HCT116 (cell line): Measurements from ENCODE around the gene RAB31. TPM values are rescaled to one million over a fixed set of nuclear protein-coding genes. Genes with fewer than 3 reads are reported as not detected.

Experiments
- ATAC-seq: fragments of 200-7000 bp; cut with Tn5 transposase; 2 replicates; pipeline ENCODE4 v1.9.1; 2020; ENCODE audit warnings: mild to moderate bottlenecking, moderate library complexity
- BruUV-seq: library from RNA; stranded (reverse); fragments of 400-500 nt; replicated peaks from 2 replicates; lab custom pipeline; 2021; lab: Mats Ljungman, UMichigan
- CTCF ChIA-PET: fragments of 300-600 bp; sonication (Branson Sonifier 250); formaldehyde crosslinking; loops from one replicate; lab custom pipeline; 2021; ENCODE audit warnings: antibody characterized with exemption; lab: Charles Lee
- POLR2A ChIA-PET: fragments of 300-600, 350-600 bp; sonication (Branson Sonifier 250); formaldehyde crosslinking; loops from one replicate; lab custom pipeline; 2021; ENCODE audit warnings: antibody characterized with exemption; lab: Charles Lee
- RAD21 ChIA-PET, 2 experiments: fragments of 300-600 bp; sonication (Branson Sonifier 250); formaldehyde crosslinking; loops; one replicate each; lab custom pipeline; 2023; ENCODE audit warnings: low total read pairs in 2 of 2; ENCODE audit not compliant: uncharacterized antibody in 2 of 2, unreplicated experiment in 2 of 2, low non-redundant PET in 1 of 2; lab: Charles Lee
- DNase-seq: peaks from one replicate; pipeline ENCODE4 v3.0.0-alpha.2; 2010; ENCODE audit warnings: low read depth, low spot score
- H2AFZ ChIP-seq: fragments of 200-600 bp; shearing (Covaris generic), sonication (generic); 2 replicates; pipeline ENCODE4 v1.6.1; 2017; ENCODE audit warnings: low read depth, mixed run types, mixed read lengths, antibody characterized with exemption, low read length; ENCODE audit not compliant: poor library complexity, severe bottlenecking
- H3K27ac ChIP-seq: 2 replicates; pipeline ENCODE4 v1.5.1; 2012; ENCODE audit warnings: low read depth, low read length
- H3K27me3 ChIP-seq: fragments of 200-600 bp; sonication (generic); 2 replicates; pipeline ENCODE4 v1.6.1; 2016; ENCODE audit warnings: mixed run types, low read length, mixed read lengths; ENCODE audit not compliant: insufficient read depth
- H3K36me3 ChIP-seq, 2 experiments: fragments of 200-500 bp in 1 of 2; fragments of 200-600 bp in 1 of 2; sonication (Bioruptor generic) in 1 of 2; sonication (generic) in 1 of 2; 2 replicates each; pipeline versions ENCODE4 v1.5.1 to v1.6.1; 2014 to 2016; ENCODE audit warnings: low read length in 2 of 2, inconsistent platforms in 1 of 2, mixed read lengths in 1 of 2, mixed run types in 1 of 2; ENCODE audit not compliant: insufficient read depth in 2 of 2, control insufficient read depth in 1 of 2
- H3K4me1 ChIP-seq, 2 experiments: fragments of 200-600 bp in 1 of 2; sonication (generic) in 1 of 2; 2 replicates each; pipeline versions ENCODE4 v1.5.1 to v1.6.1; 2012 to 2017; ENCODE audit warnings: low read length in 2 of 2, inconsistent platforms in 1 of 2, mild to moderate bottlenecking in 1 of 2, mixed read lengths in 1 of 2, mixed run types in 1 of 2, moderate library complexity in 1 of 2; ENCODE audit not compliant: insufficient read depth in 2 of 2, control insufficient read depth in 1 of 2
- H3K4me2 ChIP-seq: fragments of 200-600 bp; sonication (generic); 2 replicates; pipeline ENCODE4 v1.6.1; 2017; ENCODE audit warnings: mixed run types, low read length, mixed read lengths
- H3K4me3 ChIP-seq, 2 experiments: fragments of 200-600 bp in 1 of 2; sonication (generic) in 1 of 2; replicated peaks in 1 of 2; 2 replicates each; pipeline ENCODE4 v1.5.1; 2011 to 2016; ENCODE audit warnings: low read length in 2 of 2, control low read depth in 1 of 2, low read depth in 1 of 2, mild to moderate bottlenecking in 1 of 2, mixed read lengths in 1 of 2, mixed run types in 1 of 2
- H3K79me2 ChIP-seq: fragments of 200-600 bp; sonication (generic); 2 replicates; pipeline ENCODE4 v1.6.1; 2017; ENCODE audit warnings: mild to moderate bottlenecking, mixed run types, low read length, moderate library complexity, mixed read lengths; ENCODE audit not compliant: insufficient read depth
- H3K9ac ChIP-seq: fragments of 200-600 bp; sonication (generic); 2 replicates; pipeline ENCODE4 v1.6.1; 2016; ENCODE audit warnings: low read length, mixed read lengths
- H3K9me2 ChIP-seq: fragments of 200-600 bp; sonication (generic), shearing (Covaris generic); 2 replicates; pipeline ENCODE4 v1.6.1; 2017; ENCODE audit warnings: mixed run types, mild to moderate bottlenecking, moderate library complexity; ENCODE audit not compliant: insufficient read depth
- H3K9me3 ChIP-seq, 2 experiments: fragments of 200-500 bp in 1 of 2; fragments of 200-600 bp in 1 of 2; sonication (Bioruptor generic) in 1 of 2; sonication (generic) in 1 of 2; 2 replicates each; pipeline ENCODE4 v1.6.1; 2014 to 2017; ENCODE audit warnings: low read length in 2 of 2, mixed read lengths in 2 of 2, inconsistent platforms in 1 of 2, low read depth in 1 of 2, mild to moderate bottlenecking in 1 of 2, mixed run types in 1 of 2, moderate library complexity in 1 of 2; ENCODE audit not compliant: control insufficient read depth in 1 of 2, insufficient read depth in 1 of 2
- H4K20me1 ChIP-seq: fragments of 200-600 bp; sonication (generic), shearing (Covaris generic); 2 replicates; pipeline ENCODE4 v1.6.1; 2017; ENCODE audit warnings: mixed run types, mild to moderate bottlenecking, moderate library complexity; ENCODE audit not compliant: insufficient read depth
- CBX3 ChIP-seq: IDR thresholded peaks from 2 replicates; pipeline ENCODE4 v1.6.1; 2012; ENCODE audit warnings: low read depth
- ZBTB33 ChIP-seq: IDR thresholded peaks from 2 replicates; pipeline ENCODE4 v1.6.1; 2011; ENCODE audit warnings: mild to moderate bottlenecking, low read length, moderate library complexity; ENCODE audit not compliant: insufficient replicate concordance; ENCODE audit errors: extremely low read depth
- ZNF274 ChIP-seq: fragments of 200-500 bp; sonication (Bioruptor generic); IDR thresholded peaks from 2 replicates; pipeline ENCODE4 v1.6.1; 2014; ENCODE audit warnings: mild to moderate bottlenecking, low read depth, low read length, inconsistent platforms
- intact Hi-C: fragments of 100-400 bp; cut with micrococcal nuclease; formaldehyde crosslinking; loops from 2 replicates; pipeline ENCODE4 v1.10.0; 2022
- total RNA-seq: library from RNA; stranded (reverse); gene quantifications from one replicate; pipeline ENCODE4 v1.2.1, GENCODE V29; 2021; ENCODE audit not compliant: unreplicated experiment
- TF ChIP-seq, protein P1 (sequence below), 3 experiments: fragments of 200-600 bp in 1 of 3; sonication (generic) in 1 of 3; IDR thresholded peaks in 2 of 3; conservative IDR thresholded peaks in 1 of 3; 2 replicates each; pipeline ENCODE4 v1.5.1; 2012 to 2017; ENCODE audit warnings: low read depth in 2 of 3, low read length in 2 of 3, antibody characterized with exemption in 1 of 3, borderline replicate concordance in 1 of 3, control low read depth in 1 of 3, mild to moderate bottlenecking in 1 of 3, mixed read lengths in 1 of 3, mixed run types in 1 of 3, moderate library complexity in 1 of 3; ENCODE audit not compliant: insufficient read depth in 1 of 3

The RAB31 gene
- total RNA-seq, 1 experiment from 2014 or later = 46.9 TPM

GRCh38 chr18:9867071-9867594 is 159.0 kb downstream of the RAB31 start:
- peaks cover 33 to 52% of the 10 kb centered on the region in 2 experiments for H3K4me1 ChIP-seq
- H2AFZ ChIP-seq = no peak overlapping the region
- no peaks in the 10 kb centered on the region for H4K20me1 ChIP-seq
- no peaks in the 10 kb centered on the region for H3K36me3 ChIP-seq
- no peak for ATAC-seq
- H3K4me3 ChIP-seq = no peak overlapping the region
- no peak for DNase-seq
- H3K4me2 ChIP-seq = no peak overlapping the region
- TF ChIP-seq ZNF274 (no peak), ZBTB33 (no peak), CBX3 (no peak)
- TF ChIP-seq, protein P1, sequence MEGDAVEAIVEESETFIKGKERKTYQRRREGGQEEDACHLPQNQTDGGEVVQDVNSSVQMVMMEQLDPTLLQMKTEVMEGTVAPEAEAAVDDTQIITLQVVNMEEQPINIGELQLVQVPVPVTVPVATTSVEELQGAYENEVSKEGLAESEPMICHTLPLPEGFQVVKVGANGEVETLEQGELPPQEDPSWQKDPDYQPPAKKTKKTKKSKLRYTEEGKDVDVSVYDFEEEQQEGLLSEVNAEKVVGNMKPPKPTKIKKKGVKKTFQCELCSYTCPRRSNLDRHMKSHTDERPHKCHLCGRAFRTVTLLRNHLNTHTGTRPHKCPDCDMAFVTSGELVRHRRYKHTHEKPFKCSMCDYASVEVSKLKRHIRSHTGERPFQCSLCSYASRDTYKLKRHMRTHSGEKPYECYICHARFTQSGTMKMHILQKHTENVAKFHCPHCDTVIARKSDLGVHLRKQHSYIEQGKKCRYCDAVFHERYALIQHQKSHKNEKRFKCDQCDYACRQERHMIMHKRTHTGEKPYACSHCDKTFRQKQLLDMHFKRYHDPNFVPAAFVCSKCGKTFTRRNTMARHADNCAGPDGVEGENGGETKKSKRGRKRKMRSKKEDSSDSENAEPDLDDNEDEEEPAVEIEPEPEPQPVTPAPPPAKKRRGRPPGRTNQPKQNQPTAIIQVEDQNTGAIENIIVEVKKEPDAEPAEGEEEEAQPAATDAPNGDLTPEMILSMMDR (IDR thresholded peaks at IDR 0.05 in 2 of 3, conservative IDR thresholded peaks at IDR 0.05 in 1 of 3; ENCODE audit: borderline replicate concordance in 1 of 3, insufficient read depth in 1 of 3, low read depth in 2 of 3, low read length in 2 of 3) = no peak
- TF ChIP-seq, all 23 proteins: peak for 0
- Histone ChIP-seq H3K27me3 (no peaks in the 10 kb centered on the region), H3K9ac (no peak overlapping the region), H3K9me3 (peaks cover 6 to 11% of the 10 kb centered on the region in 2 experiments; a peak in 2 of 4 replicates), H3K79me2 (no peaks in the 10 kb centered on the region), H3K9me2 (no peaks in the 10 kb centered on the region), H3K27ac (no peak overlapping the region)
- BruUV-seq = no TSS peak
- ChIA-PET RAD21 (no interaction called here), POLR2A (no interaction called here), CTCF (no interaction called here)
- intact Hi-C loops = no loop called here
